GM12891 (cell line): Measurements from ENCODE around the gene INTS6L.

ENCODE experiments used
- PAX5 ChIP-seq: IDR thresholded peaks from 2 replicates; pipeline ENCODE4 v1.6.1; 2011; ENCODE audit warnings: low read length, moderate library complexity, mild to moderate bottlenecking; ENCODE audit not compliant: insufficient read depth, severe bottlenecking
- POLR2A ChIP-seq: IDR thresholded peaks from 2 replicates; pipeline ENCODE4 v1.6.1; 2011; ENCODE audit warnings: low read depth, low read length, control low read depth
- POLR2AphosphoS5 ChIP-seq: IDR thresholded peaks from 2 replicates; pipeline ENCODE4 v1.6.1; 2011; ENCODE audit warnings: low read depth, low read length, control low read depth
- SPI1 ChIP-seq: IDR thresholded peaks from 2 replicates; pipeline ENCODE4 v1.6.1; 2011; ENCODE audit warnings: low read depth, low read length, control low read depth
- TAF1 ChIP-seq: IDR thresholded peaks from 2 replicates; pipeline ENCODE4 v1.6.1; 2011; ENCODE audit warnings: low read depth, low read length, control low read depth

DNA sequence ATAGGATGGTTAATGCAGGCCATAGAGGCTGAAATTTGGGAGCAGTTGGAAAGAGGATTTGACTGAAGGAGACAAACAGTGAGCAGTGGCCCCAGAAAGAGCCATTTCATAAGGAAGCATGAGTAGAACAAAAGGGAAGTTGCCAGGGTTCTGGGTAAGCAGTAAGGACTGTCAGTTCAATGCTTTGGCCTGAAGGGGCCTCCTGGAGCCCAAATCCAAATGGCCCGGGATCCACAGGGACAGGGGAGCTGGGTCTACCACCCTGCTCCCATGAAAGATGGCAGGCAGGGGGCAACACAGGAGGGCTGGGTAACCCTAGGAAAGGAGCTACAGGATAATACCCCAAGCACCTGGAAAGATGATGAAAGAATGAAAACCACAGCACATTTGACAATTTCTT lies 4.1 kb upstream of the INTS6L start:
- TF ChIP-seq POLR2A (no peak), TAF1 (no peak), POLR2AphosphoS5 (no peak), SPI1 (no peak), PAX5 (no peak)
